NT2/D1 (cell line): Measurements from ENCODE around the gene TAX1BP3.
"Not testable (repeated sequence)": the region's sequence is repeated elsewhere in the genome, so short reads cannot be mapped to it uniquely, and the experiment has no call there.

Source experiments
- SUZ12 ChIP-seq: IDR thresholded peaks from 2 replicates; pipeline ENCODE4 v1.6.1; 2011; ENCODE audit not compliant: insufficient read length, insufficient read depth; ENCODE audit errors: extremely low read depth
- YY1 ChIP-seq: IDR thresholded peaks from 2 replicates; pipeline ENCODE4 v1.6.1; 2011; ENCODE audit not compliant: insufficient read length, insufficient read depth
- ZNF274 ChIP-seq: IDR thresholded peaks from 2 replicates; pipeline ENCODE4 v1.6.1; 2011; ENCODE audit warnings: mild to moderate bottlenecking, low read depth, low read length

DNA sequence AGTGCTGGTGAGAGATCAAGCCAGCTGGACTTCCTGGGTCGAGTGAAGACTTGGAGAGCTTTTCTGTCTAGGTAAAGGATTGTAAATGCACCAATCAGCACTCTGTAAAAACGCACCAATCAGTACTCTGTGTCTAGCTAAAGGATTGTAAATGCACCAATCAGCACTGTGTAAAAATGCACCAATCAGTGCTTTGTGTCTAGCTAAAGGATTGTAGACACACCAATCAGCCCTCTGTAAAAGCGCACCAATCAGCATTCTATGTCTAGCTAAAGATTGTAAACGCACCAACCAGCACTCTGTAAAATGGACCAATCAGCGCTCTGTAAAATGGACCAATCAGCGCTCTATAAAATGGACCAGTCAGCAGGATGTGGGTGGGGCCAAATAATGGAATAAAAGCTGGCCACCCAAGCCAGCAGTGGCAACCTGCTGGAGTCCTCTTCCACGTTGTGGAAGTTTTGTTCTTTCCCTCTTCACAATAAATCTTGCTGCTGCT, 33.7 kb upstream of the TAX1BP3 start:
- not testable (repeated sequence) for TF ChIP-seq YY1, SUZ12, ZNF274
